Pulmonary artery endothelial cell (primary cell): ENCODE measurements around the gene FES. TPM values are rescaled to one million over a fixed set of nuclear protein-coding genes. Genes with fewer than 3 reads are reported as not detected.
"Not testable (repeated sequence)": the region's sequence is repeated elsewhere in the genome, so short reads cannot be mapped to it uniquely, and the experiment has no call there.

ENCODE experiments used
- DNase-seq: peaks from one replicate; pipeline ENCODE4 v3.0.0-alpha.2; 2011; ENCODE audit warnings: low read depth, low spot score
- total RNA-seq: library from RNA; depleted of rRNA; stranded (reverse); fragments of >200 nt; gene quantifications from 2 replicates; pipeline ENCODE4 v1.2.3, GENCODE V29; 2014

FES gene
- total RNA-seq, 1 donor from 2014 or later = 60.5 TPM

DNA sequence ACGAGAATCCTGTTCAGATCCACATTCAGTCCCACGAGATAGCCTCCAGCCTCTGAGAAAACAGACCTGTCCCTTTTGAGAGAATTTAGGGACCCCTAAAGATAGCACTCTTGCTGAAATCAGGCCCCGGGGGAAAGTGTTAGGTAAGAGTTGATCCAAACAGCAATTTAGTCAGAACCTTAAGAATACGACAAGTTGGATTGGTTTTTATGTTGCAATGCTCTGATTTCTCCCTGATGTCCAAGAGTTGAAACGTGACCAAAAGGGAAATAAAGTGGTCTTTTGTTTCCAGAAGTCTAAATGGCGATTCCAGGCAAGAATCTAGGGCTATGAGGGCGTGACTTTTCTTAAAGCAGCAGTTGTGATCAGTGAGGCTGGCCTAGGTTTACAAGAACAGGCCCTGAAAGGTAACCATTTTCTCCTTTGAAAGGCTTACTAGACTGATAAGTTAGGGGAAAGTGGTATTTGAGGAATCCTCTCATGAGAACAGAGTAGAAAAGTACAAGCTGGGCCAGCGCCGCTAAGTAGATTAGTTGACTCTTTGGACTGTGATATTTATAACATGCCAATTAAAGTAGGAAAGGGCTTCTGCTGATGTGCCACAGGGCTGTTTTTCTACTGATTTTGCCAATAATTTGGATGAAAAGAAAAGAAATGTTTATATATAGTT is 23.7 kb downstream of the FES start:
- no peak for DNase-seq

DNA sequence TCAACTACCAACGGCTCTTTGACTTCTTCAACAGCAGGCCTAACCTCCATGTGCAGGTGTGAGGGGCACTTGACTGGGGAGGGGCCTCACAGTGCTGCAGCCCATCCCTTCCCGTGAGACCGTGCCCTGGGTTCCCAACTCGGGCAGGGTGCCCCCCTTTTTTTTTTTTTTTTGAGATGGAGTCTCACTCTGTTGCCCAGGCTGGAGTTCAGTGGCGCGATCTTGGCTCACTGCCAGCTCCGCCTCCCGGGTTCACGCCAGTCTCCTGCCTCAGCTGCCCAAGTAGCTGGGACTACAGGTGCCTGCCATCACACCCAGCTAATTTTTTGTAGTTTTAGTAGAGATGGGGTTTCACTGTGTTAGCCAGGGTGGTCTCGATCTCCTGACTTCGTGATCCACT is 25.1 kb downstream of the FES start:
- DNase-seq = not testable (repeated sequence)

DNA sequence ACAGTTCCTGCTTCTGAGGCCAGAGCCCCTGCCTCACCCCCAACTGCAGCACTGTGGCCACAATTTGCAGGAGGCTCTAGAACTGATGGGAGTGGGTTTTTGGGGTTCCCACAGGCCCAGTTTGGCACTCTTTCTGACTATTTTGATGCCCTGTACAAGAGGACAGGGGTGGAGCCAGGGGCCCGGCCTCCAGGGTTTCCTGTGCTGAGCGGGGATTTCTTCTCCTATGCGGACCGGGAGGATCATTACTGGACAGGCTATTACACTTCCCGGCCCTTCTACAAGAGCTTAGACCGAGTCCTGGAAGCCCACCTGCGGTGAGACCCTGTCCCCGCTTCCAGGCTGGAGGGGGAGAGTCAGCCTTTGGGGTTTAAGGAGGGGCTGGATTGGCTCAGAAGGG is 25.7 kb downstream of the FES start:
- DNase-seq = no peak

DNA sequence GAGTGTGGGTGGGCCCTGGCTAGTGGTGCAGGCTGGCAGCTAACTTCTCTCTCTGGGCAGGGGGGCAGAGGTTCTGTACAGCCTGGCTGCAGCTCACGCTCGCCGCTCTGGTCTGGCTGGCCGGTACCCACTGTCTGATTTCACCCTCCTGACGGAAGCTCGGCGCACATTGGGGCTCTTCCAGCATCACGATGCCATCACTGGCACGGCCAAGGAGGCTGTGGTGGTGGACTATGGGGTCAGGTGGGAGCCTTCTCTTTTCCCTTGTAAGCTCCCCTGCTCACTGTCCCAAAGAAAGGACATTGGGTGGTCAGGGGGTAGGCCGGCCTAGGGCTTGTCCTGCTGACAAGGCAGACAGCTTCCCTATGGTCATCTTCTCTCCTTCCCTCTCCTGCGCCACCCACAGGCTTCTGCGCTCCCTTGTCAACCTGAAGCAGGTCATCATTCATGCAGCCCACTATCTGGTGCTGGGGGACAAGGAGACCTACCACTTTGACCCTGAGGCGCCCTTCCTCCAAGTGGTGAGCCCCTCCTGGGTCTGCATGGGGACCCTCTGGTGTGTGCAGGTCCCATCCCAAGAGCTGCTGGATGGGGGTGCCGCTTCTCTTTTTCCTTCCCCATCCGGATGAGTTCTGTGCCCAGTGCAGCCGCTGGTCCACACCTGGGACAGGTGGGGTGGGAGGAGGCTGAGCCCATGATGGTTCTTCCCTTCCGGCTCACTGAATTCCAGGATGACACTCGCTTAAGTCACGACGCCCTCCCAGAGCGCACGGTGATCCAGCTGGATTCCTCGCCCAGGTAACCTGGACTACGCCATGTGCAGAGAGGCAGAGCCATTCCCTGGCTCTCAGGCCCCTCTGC is 26.4 kb downstream of the FES start:
- no peak for DNase-seq

DNA sequence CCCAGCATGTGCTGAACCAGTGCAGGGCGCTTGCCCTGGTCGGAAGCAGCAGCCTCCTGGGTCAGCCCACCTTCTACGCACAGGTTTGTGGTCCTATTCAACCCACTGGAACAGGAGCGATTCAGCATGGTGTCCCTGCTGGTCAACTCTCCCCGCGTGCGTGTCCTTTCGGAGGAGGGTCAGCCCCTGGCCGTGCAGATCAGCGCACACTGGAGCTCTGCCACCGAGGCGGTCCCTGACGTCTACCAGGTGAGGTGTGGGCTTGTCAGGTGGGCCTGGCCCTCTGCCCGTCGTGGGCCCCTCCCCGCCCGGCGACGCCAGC is 27.0 kb downstream of the FES start:
- no peak for DNase-seq

DNA sequence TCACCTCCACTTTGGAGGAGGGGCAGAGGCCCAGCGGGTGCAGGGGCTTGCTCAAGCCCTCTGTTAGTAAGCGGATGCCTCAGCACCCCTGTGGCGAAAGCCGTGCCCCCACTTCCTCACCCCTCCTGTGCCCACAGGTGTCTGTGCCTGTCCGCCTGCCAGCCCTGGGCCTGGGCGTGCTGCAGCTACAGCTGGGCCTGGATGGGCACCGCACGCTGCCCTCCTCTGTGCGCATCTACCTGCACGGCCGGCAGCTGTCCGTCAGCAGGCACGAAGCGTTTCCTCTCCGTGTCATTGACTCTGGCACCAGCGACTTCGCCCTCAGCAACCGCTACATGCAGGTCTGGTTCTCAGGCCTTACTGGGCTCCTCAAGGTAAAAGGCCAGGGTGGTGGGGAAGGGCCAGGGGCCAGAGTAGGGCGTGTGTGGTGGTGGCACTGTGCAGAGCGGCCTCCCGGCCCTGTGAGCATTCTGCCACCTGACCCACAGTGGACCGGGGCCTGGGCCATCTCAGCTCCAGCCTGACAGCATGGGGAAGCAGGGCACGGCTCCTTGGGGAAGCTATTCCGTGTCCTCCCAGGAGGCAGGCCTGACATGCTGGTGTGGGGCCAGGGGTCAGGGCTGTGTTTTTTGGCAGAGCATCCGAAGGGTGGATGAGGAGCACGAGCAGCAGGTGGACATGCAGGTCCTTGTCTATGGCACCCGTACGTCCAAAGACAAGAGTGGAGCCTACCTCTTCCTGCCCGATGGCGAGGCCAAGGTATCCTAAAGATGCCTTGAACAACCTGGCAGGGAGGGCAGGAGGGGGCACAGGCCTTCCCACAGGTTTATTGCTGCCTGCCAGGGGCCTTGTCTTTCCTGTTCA is 27.8 kb downstream of the FES start:
- DNase-seq = no peak

DNA sequence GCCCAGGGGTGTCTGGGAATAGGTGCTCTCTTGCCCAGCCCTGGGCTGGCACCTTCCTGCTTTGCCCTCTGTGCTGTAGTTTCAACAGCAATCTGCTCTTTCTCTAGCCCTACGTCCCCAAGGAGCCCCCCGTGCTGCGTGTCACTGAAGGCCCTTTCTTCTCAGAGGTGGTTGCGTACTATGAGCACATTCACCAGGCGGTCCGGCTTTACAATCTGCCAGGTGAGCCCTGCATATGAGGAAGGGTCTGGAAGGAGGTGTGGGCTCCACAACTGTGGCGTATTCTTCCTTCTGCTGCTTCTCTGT is 28.4 kb downstream of the FES start:
- no peak for DNase-seq

DNA sequence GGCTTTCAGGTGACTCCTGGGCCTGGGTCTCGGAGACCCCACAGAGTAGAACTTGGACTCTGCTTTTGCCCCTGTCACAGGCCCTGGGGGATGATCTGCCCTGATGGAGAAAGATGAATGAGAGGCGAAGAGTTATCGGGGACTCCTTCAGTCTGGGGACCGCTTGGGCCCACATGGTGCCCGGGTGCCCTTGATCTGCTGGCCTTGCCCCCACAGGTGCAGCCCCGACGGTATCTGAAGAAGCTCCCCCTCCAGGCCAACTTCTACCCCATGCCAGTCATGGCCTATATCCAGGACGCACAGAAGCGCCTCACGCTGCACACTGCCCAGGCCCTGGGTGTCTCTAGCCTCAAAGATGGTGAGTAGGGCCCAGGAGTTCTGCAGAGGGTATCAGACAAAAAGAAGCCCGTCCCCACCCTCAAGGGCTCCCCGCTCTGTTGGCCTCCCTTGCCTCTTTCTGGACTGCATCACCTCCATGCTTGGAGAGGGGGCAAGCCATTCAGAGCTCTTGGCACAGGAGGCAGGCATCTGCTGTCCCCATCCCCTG is 29.2 kb downstream of the FES start:
- no peak for DNase-seq

DNA sequence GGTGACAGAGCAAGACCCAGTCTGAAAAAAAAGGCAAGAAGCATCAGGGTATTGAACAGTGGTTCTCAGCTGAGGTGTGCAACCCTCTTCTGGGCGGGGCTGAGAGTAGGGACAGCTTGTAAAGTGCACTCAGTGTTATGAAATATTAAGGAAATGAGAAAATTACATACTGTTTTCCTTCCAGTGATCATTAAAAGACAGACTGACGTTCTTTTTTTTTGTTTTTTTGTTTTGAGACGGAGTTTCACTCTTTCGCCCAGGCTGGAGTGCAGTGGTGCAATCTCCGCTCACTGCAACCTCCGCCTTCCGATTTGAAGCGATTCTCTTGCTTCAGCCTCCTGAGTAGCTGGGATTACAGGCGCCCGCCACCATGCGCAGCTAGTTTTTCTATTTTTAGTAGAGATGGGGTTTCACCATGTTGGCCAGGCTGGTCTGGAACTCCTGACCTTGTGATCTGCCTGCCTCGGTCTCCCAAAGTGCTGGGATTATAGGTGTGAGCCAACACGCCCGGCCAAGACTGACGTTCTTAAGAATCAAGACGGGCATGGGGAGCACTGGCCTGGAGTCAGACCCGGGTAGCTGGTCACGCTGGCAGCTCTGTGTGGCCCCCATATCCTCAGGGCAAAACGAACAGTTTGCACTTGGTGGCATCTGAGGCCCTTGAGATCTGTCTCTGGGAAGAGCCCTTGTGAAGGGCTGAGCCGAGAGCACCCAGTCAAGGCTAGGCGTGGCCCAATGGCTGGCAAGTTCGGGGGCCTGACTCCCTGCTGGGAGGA is 30.2 kb downstream of the FES start:
- no peak for DNase-seq

DNA sequence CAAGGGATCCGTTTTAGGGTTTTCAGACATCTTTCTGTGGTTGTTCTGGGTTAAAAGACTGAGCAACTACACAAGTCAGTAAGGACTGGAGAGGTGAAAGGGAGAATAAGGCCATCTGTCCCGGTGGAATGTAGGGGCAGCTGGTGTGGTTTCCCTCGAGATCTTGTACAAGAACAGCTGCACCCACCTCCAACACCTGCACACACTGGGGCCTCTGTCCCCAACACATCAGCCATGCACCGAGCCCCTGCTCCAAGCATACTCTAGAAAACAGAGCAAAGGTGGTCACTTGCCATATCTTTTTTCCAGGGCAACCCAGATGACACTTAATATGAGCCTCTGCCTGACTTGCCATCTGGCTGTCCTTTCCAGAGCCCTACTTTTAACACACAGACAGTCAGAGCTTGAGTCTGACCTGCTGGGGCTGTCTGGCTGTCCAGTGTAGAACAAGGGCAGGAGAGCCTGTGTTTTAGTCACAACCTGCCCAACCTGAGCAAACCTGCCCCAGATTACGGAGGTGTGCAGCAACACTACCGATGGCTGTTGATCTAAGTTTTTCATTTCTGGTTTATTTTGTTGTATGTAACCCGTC is 31.0 kb downstream of the FES start:
- DNase-seq = no peak

DNA sequence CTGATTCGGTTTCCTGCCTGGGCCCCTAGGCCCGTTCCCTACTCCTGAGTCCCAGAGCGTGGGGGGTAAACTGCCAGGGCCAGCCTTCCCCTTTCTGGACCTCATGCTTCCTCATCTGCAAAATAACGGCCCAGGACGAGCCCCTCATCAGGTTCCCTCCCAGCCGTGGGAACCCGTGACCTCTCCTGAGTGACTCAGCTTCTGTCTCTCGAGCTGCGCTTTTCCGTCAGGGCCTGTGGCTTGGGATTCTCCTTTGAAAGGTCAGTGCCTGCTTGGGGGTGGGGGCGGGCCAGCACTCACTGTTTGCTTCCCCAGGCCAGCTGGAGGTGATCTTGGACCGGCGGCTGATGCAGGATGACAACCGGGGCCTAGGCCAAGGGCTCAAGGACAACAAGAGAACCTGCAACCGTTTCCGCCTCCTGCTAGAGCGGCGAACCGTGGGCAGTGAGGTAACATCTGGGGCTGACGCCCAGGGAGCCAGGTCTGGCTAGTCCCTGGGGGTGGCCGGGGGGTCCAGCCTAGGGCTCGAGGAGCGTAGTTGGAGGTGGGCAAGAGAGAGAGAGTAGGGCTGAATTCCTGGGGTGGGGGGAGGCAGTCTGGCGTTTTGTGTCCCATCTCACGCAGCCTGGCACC is 31.6 kb downstream of the FES start:
- DNase-seq = no peak

DNA sequence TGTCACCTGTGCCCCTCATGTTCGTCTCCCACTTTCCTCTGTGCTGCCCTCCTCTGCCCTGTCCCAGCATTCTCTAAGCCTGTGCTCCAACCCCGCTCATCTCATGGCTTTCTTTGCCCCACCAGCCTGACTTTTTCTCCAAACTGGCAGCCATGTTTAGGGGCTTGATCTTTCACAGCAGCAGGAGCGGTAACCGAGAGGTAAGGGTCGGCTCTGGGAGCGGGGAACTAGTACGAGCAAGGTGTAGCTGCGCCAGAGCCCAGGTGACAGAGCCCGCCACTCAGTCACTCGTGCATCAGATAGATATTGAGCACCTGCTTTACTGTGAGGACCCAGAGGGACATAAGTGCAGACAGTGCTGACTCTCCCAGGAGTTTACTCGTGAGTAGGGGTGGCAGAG is 32.2 kb downstream of the FES start:
- no peak for DNase-seq

DNA sequence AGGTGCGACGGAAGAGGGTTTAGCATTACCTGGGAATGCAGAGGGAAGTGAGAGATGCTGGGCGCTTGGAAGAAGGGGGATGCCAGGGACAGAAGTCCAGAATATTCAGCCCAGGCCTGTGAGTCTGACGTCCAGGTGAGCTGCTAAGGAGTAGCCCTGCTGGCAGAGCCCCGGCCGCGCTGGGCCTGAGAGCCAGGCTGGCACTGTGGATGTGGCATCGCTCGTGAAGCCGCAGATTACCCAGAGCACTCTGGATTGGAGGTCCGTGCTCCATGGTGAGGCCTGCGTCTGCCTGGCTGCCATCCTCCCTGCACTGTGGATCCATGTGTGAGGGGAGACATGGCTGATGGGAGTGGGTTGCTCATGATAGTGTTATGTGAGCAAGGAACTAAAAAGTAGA is 33.3 kb downstream of the FES start:
- DNase-seq = no peak

DNA sequence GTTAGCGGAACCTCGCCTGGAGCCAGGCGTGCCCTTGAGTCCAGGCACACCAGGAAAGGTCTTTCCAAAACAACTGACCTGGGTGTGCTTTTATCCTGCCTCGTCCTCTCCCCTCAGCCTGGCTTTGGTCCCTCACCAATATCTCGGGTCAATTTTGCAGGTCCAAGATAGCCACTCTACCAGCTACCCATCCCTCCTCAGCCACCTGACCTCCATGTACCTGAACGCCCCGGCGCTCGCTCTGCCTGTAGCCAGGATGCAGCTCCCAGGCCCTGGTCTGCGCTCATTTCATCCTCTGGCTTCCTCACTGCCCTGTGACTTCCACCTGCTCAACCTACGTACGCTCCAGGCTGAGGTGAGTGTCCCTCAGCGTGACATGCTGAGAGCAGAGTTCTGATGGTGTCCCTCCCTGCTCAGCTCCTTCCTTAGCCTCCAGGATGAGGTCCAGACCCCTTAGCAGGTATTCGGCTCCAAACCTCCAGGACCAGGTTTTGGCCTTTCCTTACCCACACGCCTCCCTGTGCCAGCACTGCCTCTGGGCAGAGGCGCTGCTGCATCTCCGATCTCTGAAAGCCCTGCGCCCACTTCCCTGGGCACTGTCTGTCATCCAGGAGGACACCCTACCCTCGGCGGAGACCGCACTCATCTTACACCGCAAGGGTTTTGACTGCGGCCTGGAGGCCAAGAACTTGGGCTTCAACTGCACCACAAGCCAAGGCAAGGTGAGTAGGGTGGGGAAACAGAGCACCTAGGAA is 33.9 kb downstream of the FES start:
- DNase-seq = no peak

DNA sequence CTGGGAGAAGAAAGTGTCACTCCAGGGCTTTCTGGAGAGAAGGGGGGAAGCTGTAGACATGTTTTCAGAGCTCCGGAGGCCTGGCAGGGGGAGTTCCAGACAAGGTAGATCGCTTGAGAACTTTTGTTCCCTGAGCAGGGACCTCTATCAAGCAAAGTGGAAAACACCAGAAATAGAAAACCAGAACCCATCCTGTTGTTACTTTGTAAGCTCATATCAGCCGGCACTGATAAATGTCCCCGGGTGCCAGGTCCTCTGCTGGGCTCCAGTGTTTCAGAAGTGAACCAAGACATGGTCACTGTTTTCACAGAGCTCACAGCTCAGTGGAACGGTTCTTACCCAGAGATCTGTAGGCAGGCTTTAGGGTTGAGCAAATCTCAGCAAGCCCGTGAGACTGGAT is 34.5 kb downstream of the FES start:
- DNase-seq = no peak

DNA sequence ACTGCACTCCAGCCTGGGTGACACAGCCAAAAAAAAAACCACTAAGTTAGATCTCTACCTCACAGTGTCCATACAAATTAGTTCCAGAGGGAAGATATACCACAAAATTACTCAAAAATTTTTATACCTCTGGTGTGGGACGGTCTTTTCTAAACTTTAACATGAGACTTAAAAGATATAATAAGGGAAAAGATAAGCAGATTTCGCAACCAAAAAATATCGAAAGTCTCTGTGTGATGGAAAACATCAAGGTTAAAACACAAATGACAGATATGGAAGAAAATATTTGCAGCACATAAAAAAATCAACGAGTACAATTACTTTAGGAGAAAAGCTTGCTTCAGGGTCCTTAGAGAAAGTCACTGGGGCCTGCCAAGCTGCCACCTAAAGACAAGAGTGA is 37.6 kb downstream of the FES start:
- DNase-seq = no peak

DNA sequence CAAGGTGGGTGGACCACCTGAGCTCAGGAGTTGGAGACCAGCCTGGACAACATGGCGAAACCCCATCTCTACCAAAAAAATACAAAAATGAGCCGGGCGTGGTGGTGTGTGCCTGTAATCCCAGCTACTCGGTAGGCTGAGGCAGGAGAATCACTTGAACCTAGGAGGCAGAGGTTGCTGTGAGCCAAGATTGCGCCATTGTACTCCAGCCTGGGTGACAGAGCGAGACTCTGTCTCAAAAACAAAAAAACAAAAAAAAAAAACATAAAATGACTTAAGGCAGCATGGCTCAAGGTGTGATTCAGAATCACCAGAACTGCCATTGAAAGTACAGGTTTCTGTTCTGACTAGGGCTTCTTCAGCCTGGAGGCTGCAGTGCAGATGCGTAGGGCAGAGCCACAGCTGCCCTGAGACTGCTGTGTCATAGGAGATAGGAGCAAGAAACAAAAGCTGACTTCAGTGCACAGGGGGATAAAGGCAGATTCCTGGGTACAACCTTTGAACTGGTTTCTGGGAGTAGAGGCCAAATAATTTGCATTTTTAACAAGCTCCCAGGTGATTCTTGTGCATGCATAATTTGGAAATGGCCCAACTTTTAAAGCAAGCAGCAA is 38.5 kb downstream of the FES start:
- DNase-seq = not testable (repeated sequence)

DNA sequence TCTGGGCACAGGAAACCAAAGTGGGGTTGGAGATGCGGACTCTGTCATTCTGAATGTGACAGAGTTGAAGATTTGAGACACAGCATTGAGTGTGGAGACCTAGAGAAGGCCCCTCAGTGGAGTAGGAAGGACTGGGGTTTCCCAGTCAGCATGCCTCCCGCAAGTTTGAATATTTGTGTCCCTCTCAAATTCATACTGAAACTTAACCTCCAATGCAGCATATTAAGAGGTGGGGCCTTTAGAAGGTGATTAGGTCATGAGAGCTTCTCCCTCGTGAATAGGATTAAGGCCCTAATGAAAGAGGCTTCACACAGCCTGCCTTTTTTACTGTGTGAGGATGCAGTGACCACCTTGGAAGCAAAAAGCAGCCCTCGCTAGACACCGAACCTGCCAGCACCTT is 40.1 kb downstream of the FES start:
- no peak for DNase-seq

DNA sequence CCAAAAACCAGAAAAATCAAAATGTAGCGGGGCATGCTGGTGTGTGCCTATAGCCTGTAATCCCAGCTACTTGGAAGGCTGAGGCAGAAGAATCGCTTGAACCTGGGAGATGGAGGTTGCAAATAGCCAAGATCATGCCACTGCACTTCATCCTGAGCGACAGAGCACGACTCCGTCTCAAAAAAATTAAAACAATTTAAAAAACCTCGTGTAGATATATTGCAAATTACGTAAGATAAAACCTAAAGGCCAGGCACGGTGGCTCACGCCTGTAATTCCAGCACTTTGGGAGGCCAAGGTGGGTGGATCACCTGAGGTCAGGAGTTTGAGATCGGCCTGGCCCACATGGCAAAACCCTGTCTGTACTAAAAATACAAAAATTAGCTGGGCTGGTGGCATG is 42.5 kb downstream of the FES start:
- DNase-seq = not testable (repeated sequence)
